OCI-LY1 (cell line): ENCODE data around the gene EPM2A.

ENCODE experiments used
- H2AFZ ChIP-seq: fragments of 200-600 bp; sonication (generic), shearing (Covaris generic); 2 replicates; pipeline ENCODE4 v1.6.0; 2014; ENCODE audit warnings: antibody characterized with exemption, mild to moderate bottlenecking, low read length
- H3F3A ChIP-seq: fragments of 200-600 bp; sonication (generic), shearing (Covaris generic); 2 replicates; pipeline ENCODE4 v1.6.0; 2014; ENCODE audit warnings: mild to moderate bottlenecking, antibody characterized with exemption, low read length, moderate library complexity; ENCODE audit not compliant: insufficient read depth
- H3K27ac ChIP-seq: fragments of 200-600 bp; sonication (generic); 2 replicates; pipeline ENCODE4 v1.5.1; 2014; ENCODE audit warnings: low read length, mixed run types, mild to moderate bottlenecking, low read depth; ENCODE audit not compliant: poor library complexity, severe bottlenecking
- H3K27me3 ChIP-seq: fragments of 200-600 bp; sonication (generic); 2 replicates; pipeline ENCODE4 v1.6.0; 2014; ENCODE audit warnings: antibody characterized with exemption, mild to moderate bottlenecking, low read length, moderate library complexity; ENCODE audit not compliant: insufficient read depth
- H3K36me3 ChIP-seq: fragments of 200-600 bp; sonication (generic); 2 replicates; pipeline ENCODE4 v1.6.1; 2014; ENCODE audit warnings: mild to moderate bottlenecking, antibody characterized with exemption, low read length, moderate library complexity, mixed read lengths; ENCODE audit not compliant: insufficient read depth
- H3K4me1 ChIP-seq: fragments of 200-600 bp; sonication (generic); 2 replicates; pipeline ENCODE4 v1.5.1; 2014; ENCODE audit warnings: mild to moderate bottlenecking, low read length, moderate library complexity; ENCODE audit not compliant: insufficient read depth, severe bottlenecking
- H3K4me2 ChIP-seq: fragments of 200-600 bp; sonication (generic), shearing (Covaris generic); 2 replicates; pipeline ENCODE4 v1.6.1; 2014; ENCODE audit warnings: low read length
- H3K4me3 ChIP-seq: fragments of 200-600 bp; sonication (generic); 2 replicates; pipeline ENCODE4 v1.5.1; 2014; ENCODE audit warnings: low read length, low read depth, mild to moderate bottlenecking, mixed read lengths; ENCODE audit not compliant: poor library complexity, severe bottlenecking
- H3K79me2 ChIP-seq: fragments of 200-600 bp; shearing (Covaris generic); 2 replicates; pipeline ENCODE4 v1.6.1; 2016; ENCODE audit warnings: mixed run types, low read length, mixed read lengths; ENCODE audit not compliant: insufficient read depth
- H3K9ac ChIP-seq: fragments of 200-600 bp; sonication (generic), shearing (Covaris generic); 2 replicates; pipeline ENCODE4 v1.6.1; 2014; ENCODE audit warnings: mild to moderate bottlenecking, low read length, mixed read lengths
- H3K9me2 ChIP-seq: fragments of 200-600 bp; sonication (generic), shearing (Covaris generic); 2 replicates; pipeline ENCODE4 v1.6.1; 2014; ENCODE audit warnings: low read depth, mild to moderate bottlenecking, low read length, mixed read lengths
- H3K9me3 ChIP-seq: fragments of 200-600 bp; shearing (Covaris generic); 2 replicates; pipeline ENCODE4 v1.6.1; 2014; ENCODE audit warnings: low read length, mixed read lengths
- H4K20me1 ChIP-seq: fragments of 200-600 bp; sonication (generic), shearing (Covaris generic); 2 replicates; pipeline ENCODE4 v1.6.0; 2016; ENCODE audit warnings: mild to moderate bottlenecking, low read length; ENCODE audit not compliant: insufficient read depth
- EZH2 ChIP-seq: fragments of 200-600 bp; sonication (generic), shearing (Covaris generic); IDR thresholded peaks from 2 replicates; pipeline ENCODE4 v1.8.0; 2017; ENCODE audit warnings: borderline replicate concordance, mixed run types, mild to moderate bottlenecking, antibody characterized with exemption, low read length, moderate library complexity, mixed read lengths
- TF ChIP-seq, protein P1 (sequence below): fragments of 200-600 bp; sonication (generic), shearing (Covaris generic); IDR thresholded peaks from 2 replicates; pipeline ENCODE4 v1.5.1; 2017; ENCODE audit warnings: mild to moderate bottlenecking, antibody characterized with exemption, low read length, moderate library complexity, mixed read lengths

Gene EPM2A

GRCh38 chr6:145660676-145661075, 74.6 kb downstream of the EPM2A start:
- H3K9me2 ChIP-seq: no peaks in the 10 kb centered on the region
- no peak overlapping the region for H3K4me3 ChIP-seq
- no peaks in the 10 kb centered on the region for H4K20me1 ChIP-seq
- no peaks in the 10 kb centered on the region for H3K79me2 ChIP-seq
- no peaks in the 10 kb centered on the region for H3K9me3 ChIP-seq
- no peaks in the 10 kb centered on the region for H3K27me3 ChIP-seq
- no peaks in the 10 kb centered on the region for H3K4me1 ChIP-seq
- no peaks in the 10 kb centered on the region for H3K36me3 ChIP-seq
- TF ChIP-seq, protein P1, sequence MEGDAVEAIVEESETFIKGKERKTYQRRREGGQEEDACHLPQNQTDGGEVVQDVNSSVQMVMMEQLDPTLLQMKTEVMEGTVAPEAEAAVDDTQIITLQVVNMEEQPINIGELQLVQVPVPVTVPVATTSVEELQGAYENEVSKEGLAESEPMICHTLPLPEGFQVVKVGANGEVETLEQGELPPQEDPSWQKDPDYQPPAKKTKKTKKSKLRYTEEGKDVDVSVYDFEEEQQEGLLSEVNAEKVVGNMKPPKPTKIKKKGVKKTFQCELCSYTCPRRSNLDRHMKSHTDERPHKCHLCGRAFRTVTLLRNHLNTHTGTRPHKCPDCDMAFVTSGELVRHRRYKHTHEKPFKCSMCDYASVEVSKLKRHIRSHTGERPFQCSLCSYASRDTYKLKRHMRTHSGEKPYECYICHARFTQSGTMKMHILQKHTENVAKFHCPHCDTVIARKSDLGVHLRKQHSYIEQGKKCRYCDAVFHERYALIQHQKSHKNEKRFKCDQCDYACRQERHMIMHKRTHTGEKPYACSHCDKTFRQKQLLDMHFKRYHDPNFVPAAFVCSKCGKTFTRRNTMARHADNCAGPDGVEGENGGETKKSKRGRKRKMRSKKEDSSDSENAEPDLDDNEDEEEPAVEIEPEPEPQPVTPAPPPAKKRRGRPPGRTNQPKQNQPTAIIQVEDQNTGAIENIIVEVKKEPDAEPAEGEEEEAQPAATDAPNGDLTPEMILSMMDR: no peak
- no peak for TF ChIP-seq EZH2
- no peak overlapping the region for H3K9ac ChIP-seq
- no peak overlapping the region for H3K27ac ChIP-seq
- H2AFZ ChIP-seq: no peak overlapping the region
- no peaks in the 10 kb centered on the region for H3F3A ChIP-seq
- H3K4me2 ChIP-seq: no peak overlapping the region

- H3K27me3 ChIP-seq: no peaks in the 10 kb centered on the region
- H3K9me3 ChIP-seq: no peaks in the 10 kb centered on the region
- H2AFZ ChIP-seq: no peak overlapping the region
- TF ChIP-seq, protein P1: no peak
- TF ChIP-seq EZH2: no peak
- H4K20me1 ChIP-seq: no peaks in the 10 kb centered on the region
- no peaks in the 10 kb centered on the region for H3K36me3 ChIP-seq
- no peaks in the 10 kb centered on the region for H3K9me2 ChIP-seq
- no peak overlapping the region for H3K4me3 ChIP-seq
- H3K27ac ChIP-seq: no peak overlapping the region
- no peak overlapping the region for H3K4me2 ChIP-seq
- no peaks in the 10 kb centered on the region for H3K79me2 ChIP-seq
- H3K4me1 ChIP-seq: no peaks in the 10 kb centered on the region
- no peaks in the 10 kb centered on the region for H3F3A ChIP-seq
- H3K9ac ChIP-seq: no peak overlapping the region
Observed at GRCh38 chr6:145656128-145656527, 79.2 kb downstream of the EPM2A start.

GRCh38 chr6:145652572-145652971, 82.7 kb downstream of the EPM2A start:
- H3K27ac ChIP-seq: no peak overlapping the region
- H3K4me1 ChIP-seq: no peaks in the 10 kb centered on the region
- H3K9me3 ChIP-seq: no peaks in the 10 kb centered on the region
- no peak overlapping the region for H3K9ac ChIP-seq
- no peaks in the 10 kb centered on the region for H3F3A ChIP-seq
- no peaks in the 10 kb centered on the region for H3K27me3 ChIP-seq
- no peak overlapping the region for H2AFZ ChIP-seq
- H3K9me2 ChIP-seq: no peaks in the 10 kb centered on the region
- no peaks in the 10 kb centered on the region for H3K36me3 ChIP-seq
- H3K4me3 ChIP-seq: no peak overlapping the region
- no peaks in the 10 kb centered on the region for H4K20me1 ChIP-seq
- TF ChIP-seq EZH2: no peak
- TF ChIP-seq, protein P1: no peak
- no peak overlapping the region for H3K4me2 ChIP-seq
- H3K79me2 ChIP-seq: no peaks in the 10 kb centered on the region
